Nephron progenitor cell (in vitro differentiated cells): ENCODE results near the gene MED12L.

Experiments
- DNase-seq: peaks from one replicate; pipeline ENCODE4 v3.0.0; 2021
- H3K27ac Mint-ChIP-seq: 2 replicates; pipeline ENCODE4 v1.8.0; 2021; ENCODE audit warnings: mild to moderate bottlenecking, moderate library complexity, mixed read lengths
- H3K27me3 Mint-ChIP-seq: 2 replicates; pipeline ENCODE4 v1.8.0; 2021; ENCODE audit warnings: mild to moderate bottlenecking, low read depth, mixed read lengths; ENCODE audit not compliant: poor library complexity
- H3K36me3 Mint-ChIP-seq: 2 replicates; pipeline ENCODE4 v1.8.0; 2021; ENCODE audit warnings: low read depth, mixed read lengths
- H3K4me1 Mint-ChIP-seq: 2 replicates; pipeline ENCODE4 v1.8.0; 2021; ENCODE audit warnings: mixed read lengths
- H3K4me3 Mint-ChIP-seq: 2 replicates; pipeline ENCODE4 v1.8.0; 2021; ENCODE audit warnings: mild to moderate bottlenecking, moderate library complexity, mixed read lengths
- H3K9me3 Mint-ChIP-seq: 2 replicates; pipeline ENCODE4 v1.8.0; 2021; ENCODE audit warnings: mild to moderate bottlenecking, moderate library complexity, mixed read lengths
- CTCF ChIP-seq: fragments of 200-600 bp; sonication (generic); IDR thresholded peaks from 2 replicates; pipeline ENCODE4 v1.5.0; 2021; ENCODE audit warnings: antibody characterized with exemption

MED12L gene

GRCh38 chr3:151225040-151225975, 139.8 kb downstream of the MED12L start:
- Mint-ChIP-seq H3K36me3 (peaks cover 31% of the 10 kb centered on the region), H3K27me3 (peaks cover 7% of the 10 kb centered on the region), H3K9me3 (peaks cover 26% of the 10 kb centered on the region), H3K4me1 (peaks cover 44% of the 10 kb centered on the region), H3K27ac (peak overlapping the region; percentile 19), H3K4me3 (no peak overlapping the region)
- no peak for DNase-seq
- TF ChIP-seq CTCF = no peak

DNA sequence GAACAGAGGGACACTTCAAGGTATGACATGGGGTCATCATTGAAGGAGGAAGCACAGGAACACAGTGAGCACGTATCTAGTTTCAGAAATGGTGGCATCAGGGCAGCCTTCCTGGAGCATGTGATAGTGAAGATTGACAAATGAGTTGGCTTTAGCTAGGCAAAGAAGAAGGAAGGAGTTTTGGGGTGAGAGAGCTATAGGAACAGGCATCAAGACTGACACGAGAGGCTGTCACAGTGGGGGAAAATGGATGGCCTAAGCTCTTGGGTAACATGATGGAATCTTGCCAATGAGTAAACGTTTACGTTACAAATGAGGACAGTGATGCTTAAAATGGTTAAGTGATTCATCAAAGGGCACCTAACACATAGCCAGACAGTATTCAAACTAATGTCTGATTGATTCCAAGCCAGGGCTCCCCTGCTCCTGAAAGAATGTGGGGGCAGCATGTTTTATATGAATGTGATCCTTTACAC, 140.7 kb downstream of the MED12L start:
- no peak for DNase-seq
- H3K27ac Mint-ChIP-seq = peak overlapping the region; percentile 11
- peaks cover 4% of the 10 kb centered on the region for H3K27me3 Mint-ChIP-seq

GRCh38 chr3:151226825-151227224, 141.4 kb downstream of the MED12L start:
- no peak for TF ChIP-seq CTCF
- H3K27me3 Mint-ChIP-seq = peaks cover under 1% of the 10 kb centered on the region
- DNase-seq = no peak
- H3K27ac Mint-ChIP-seq = no peak overlapping the region
- peaks cover 49% of the 10 kb centered on the region for H3K4me1 Mint-ChIP-seq
- H3K4me3 Mint-ChIP-seq = no peak overlapping the region
- peaks cover 30% of the 10 kb centered on the region for H3K36me3 Mint-ChIP-seq
- H3K9me3 Mint-ChIP-seq = peaks cover 12% of the 10 kb centered on the region

More for the DNA sequence above, 140.7 kb downstream of the MED12L start:
- TF ChIP-seq CTCF = no peak
- H3K9me3 Mint-ChIP-seq = peaks cover 18% of the 10 kb centered on the region
- H3K4me1 Mint-ChIP-seq = peaks cover 49% of the 10 kb centered on the region
- no peak overlapping the region for H3K4me3 Mint-ChIP-seq
- peaks cover 30% of the 10 kb centered on the region for H3K36me3 Mint-ChIP-seq

DNA sequence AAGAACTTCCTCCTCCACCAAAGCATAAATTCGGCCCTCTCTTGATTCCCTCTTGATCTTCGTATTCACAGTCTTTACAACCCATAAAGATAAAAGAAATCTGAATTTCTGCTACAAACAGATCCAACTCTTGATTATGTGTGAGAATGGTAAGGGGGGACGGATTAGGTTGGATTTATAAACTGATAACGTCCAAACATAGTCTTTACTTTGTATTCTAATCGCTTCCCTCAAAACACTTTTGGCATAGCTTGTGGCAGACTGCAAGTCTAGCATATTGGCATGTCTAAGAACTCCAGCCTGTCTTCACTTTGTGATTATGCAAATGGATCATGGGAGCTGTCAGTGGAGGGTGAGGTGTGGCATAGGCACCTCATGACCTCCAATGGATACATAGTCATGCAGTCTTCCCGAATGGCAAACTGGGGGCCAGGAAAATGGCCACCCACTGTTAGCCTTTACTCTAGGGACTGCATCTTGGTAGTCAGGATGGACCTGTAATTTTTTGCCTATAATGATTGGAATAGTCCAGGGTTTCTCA, 141.9 kb downstream of the MED12L start:
- Mint-ChIP-seq H3K27ac (no peak overlapping the region), H3K36me3 (peaks cover 30% of the 10 kb centered on the region), H3K4me3 (no peak overlapping the region), H3K4me1 (peaks cover 49% of the 10 kb centered on the region), H3K27me3 (no peaks in the 10 kb centered on the region), H3K9me3 (peaks cover 6% of the 10 kb centered on the region)
- TF ChIP-seq CTCF = no peak
- DNase-seq = no peak

DNA sequence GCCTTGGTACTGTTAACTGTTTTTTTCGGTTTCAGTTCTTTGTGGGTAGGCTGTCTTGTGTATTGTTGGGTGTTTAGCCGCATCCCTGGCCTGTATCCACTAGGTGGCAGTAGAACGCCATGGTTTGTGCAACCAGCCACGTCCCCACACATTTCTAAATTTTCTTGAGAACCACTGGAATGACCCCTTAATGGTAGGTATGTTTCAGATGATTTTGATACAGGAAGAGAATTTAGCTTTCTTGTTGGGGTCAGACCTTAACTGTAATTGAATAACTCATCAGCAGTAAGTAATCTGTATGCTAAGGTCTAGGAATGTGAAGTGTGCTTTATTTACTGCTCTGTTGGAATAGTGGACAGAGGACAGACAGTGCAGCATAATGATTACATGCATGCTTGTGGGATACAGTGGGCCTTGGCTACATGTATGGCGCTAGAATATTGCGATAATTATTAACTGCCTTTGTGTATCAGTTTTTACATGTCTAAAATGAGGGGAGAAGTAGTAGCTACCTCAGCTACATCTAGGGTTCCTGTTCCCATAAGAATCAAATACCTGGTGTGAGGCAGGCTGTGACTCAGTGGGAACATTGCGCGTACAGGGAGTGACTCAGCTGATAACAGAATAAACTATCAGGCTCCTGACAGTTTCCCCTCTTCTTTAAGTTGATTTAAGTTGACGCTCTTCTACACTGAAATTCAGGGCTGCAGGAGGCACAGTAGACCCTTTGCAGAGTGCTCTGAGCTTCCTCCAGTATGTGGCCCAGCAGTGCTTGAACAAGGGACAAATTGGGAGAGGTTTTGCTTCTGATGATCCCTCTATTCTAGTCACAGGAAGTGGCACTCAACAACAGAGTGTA, 142.6 kb downstream of the MED12L start:
- DNase-seq = peak; percentile 79
- Mint-ChIP-seq H3K27me3 (no peaks in the 10 kb centered on the region), H3K4me1 (peaks cover 49% of the 10 kb centered on the region), H3K9me3 (no peaks in the 10 kb centered on the region), H3K27ac (no peak overlapping the region), H3K36me3 (peaks cover 27% of the 10 kb centered on the region), H3K4me3 (no peak overlapping the region)
- TF ChIP-seq CTCF = peak; percentile 90
